Endothelial cell of umbilical vein (primary cell): ENCODE data around the gene LPP. TPM values are rescaled to one million over a fixed set of nuclear protein-coding genes. Genes with fewer than 3 reads are reported as not detected.

Experiments
- BruUV-seq: library from RNA; stranded (reverse); fragments of 400-500 nt; replicated peaks from 2 replicates; lab custom pipeline; 2021; lab: Mats Ljungman, UMichigan
- CTCF ChIA-PET: fragments of 300-600, 350-600 bp; sonication (Branson Sonifier 250); formaldehyde crosslinking; loops from one replicate; lab custom pipeline; 2021; ENCODE audit warnings: antibody characterized with exemption, inconsistent platforms; lab: Charles Lee
- POLR2A ChIA-PET: fragments of 300-600, 350-600 bp; sonication (Branson Sonifier 250); formaldehyde crosslinking; loops from one replicate; lab custom pipeline; 2021; ENCODE audit warnings: antibody characterized with exemption, inconsistent platforms; lab: Charles Lee
- DNase-seq: peaks from one replicate; pipeline ENCODE4 v3.0.0-alpha.2; 2011; ENCODE audit warnings: low read depth, low spot score
- FAIRE-seq: peaks from 2 replicates; lab custom pipeline; 2011; peaks lifted over from hg19 to GRCh38; lab: Jason Lieb, UNC
- H2AFZ ChIP-seq: 2 replicates; pipeline ENCODE4 v1.6.0; 2012; ENCODE audit warnings: low read depth, low read length, control low read depth, inconsistent platforms
- H3K27ac ChIP-seq: 2 replicates; pipeline ENCODE4 v1.5.1; 2011; ENCODE audit warnings: low read depth, mild to moderate bottlenecking, control low read depth, low read length, moderate library complexity; ENCODE audit not compliant: insufficient read depth
- H3K27me3 ChIP-seq, 2 experiments: 2 replicates each; pipeline versions ENCODE4 v1.6.0 to v1.6.1; 2011; ENCODE audit warnings: low read length in 2 of 2, mixed read lengths in 1 of 2; ENCODE audit not compliant: control insufficient read depth in 2 of 2, insufficient read depth in 2 of 2
- H3K36me3 ChIP-seq, 2 experiments: 2 replicates in 1 of 2; 3 replicates in 1 of 2; pipeline ENCODE4 v1.5.1; 2011; ENCODE audit warnings: low read length in 2 of 2, mild to moderate bottlenecking in 1 of 2, moderate library complexity in 1 of 2; ENCODE audit not compliant: control insufficient read depth in 2 of 2, insufficient read depth in 2 of 2; ENCODE audit errors: extremely low read depth in 1 of 2
- H3K4me1 ChIP-seq: 3 replicates; pipeline ENCODE4 v1.5.1; 2011; ENCODE audit warnings: mild to moderate bottlenecking, low read length; ENCODE audit not compliant: control insufficient read depth, insufficient read depth; ENCODE audit errors: extremely low read depth
- H3K4me2 ChIP-seq: 2 replicates; pipeline ENCODE4 v1.6.1; 2011; ENCODE audit warnings: low read length, control low read depth, mixed read lengths; ENCODE audit not compliant: insufficient read depth
- H3K4me3 ChIP-seq, 3 experiments: fragments of 200-600 bp in 1 of 3; sonication (generic), shearing (Covaris generic) in 1 of 3; replicated peaks in 1 of 3; 2 replicates each; pipeline ENCODE4 v1.5.1; 2011 to 2016; ENCODE audit warnings: control low read depth in 3 of 3, low read length in 3 of 3, mild to moderate bottlenecking in 2 of 3, inconsistent platforms in 1 of 3, low read depth in 1 of 3, moderate library complexity in 1 of 3; ENCODE audit not compliant: insufficient read depth in 1 of 3
- H3K79me2 ChIP-seq: 2 replicates; pipeline ENCODE4 v1.6.0; 2012; ENCODE audit warnings: low read length, inconsistent platforms; ENCODE audit not compliant: control insufficient read depth, insufficient read depth
- H3K9ac ChIP-seq: replicated peaks from 2 replicates; pipeline ENCODE3; 2011; ENCODE audit warnings: low read length, control low read depth; ENCODE audit not compliant: insufficient read depth; ENCODE audit errors: extremely low read depth
- H3K9me1 ChIP-seq: replicated peaks from 3 replicates; pipeline ENCODE4 v1.6.0; 2011; ENCODE audit warnings: mild to moderate bottlenecking, low read length; ENCODE audit not compliant: control insufficient read depth, insufficient read depth; ENCODE audit errors: extremely low read depth
- H3K9me3 ChIP-seq: replicated peaks from 2 replicates; pipeline ENCODE4 v1.5.1; 2012; ENCODE audit warnings: low read length, inconsistent platforms; ENCODE audit not compliant: control insufficient read depth, insufficient read depth
- H4K20me1 ChIP-seq: replicated peaks from 2 replicates; pipeline ENCODE3; 2011; ENCODE audit warnings: mild to moderate bottlenecking, low read length; ENCODE audit not compliant: control insufficient read depth, insufficient read depth; ENCODE audit errors: extremely low read depth
- CTCF ChIP-seq, 2 donors: IDR thresholded peaks; 1 replicate in 1 of 2; 2 replicates in 1 of 2; pipeline ENCODE4 v1.5.1; 2011; ENCODE audit warnings: low read length in 2 of 2, mild to moderate bottlenecking in 2 of 2, moderate library complexity in 2 of 2, control low read depth in 1 of 2, inconsistent platforms in 1 of 2, low read depth in 1 of 2; ENCODE audit not compliant: insufficient read depth in 1 of 2; ENCODE audit errors: extremely low read depth in 1 of 2
- EZH2 ChIP-seq: IDR thresholded peaks from 2 replicates; pipeline ENCODE4 v1.6.1; 2012; ENCODE audit warnings: borderline replicate concordance, low read depth, mild to moderate bottlenecking, moderate library complexity, low read length, inconsistent platforms; ENCODE audit not compliant: severe bottlenecking
- FOS ChIP-seq: IDR thresholded peaks from 2 replicates; pipeline ENCODE4 v1.6.1; 2011; ENCODE audit warnings: mild to moderate bottlenecking, low read length, moderate library complexity, borderline replicate concordance; ENCODE audit not compliant: insufficient read depth
- GATA2 ChIP-seq: IDR thresholded peaks from 2 replicates; pipeline ENCODE4 v1.7.0; 2011; ENCODE audit warnings: low read depth, mild to moderate bottlenecking, moderate library complexity, mixed read lengths, low read length; ENCODE audit not compliant: insufficient read length, insufficient read depth
- JUN ChIP-seq: IDR thresholded peaks from 2 replicates; pipeline ENCODE4 v1.6.1; 2011; ENCODE audit warnings: borderline replicate concordance, low read depth; ENCODE audit not compliant: insufficient read length, insufficient read depth
- MAX ChIP-seq: IDR thresholded peaks from 2 replicates; pipeline ENCODE4 v1.6.1; 2011; ENCODE audit not compliant: insufficient read depth, insufficient read length
- MYC ChIP-seq: IDR thresholded peaks from one replicate; pipeline ENCODE4 v1.6.1; 2011; ENCODE audit warnings: mild to moderate bottlenecking, low read depth, low read length
- POLR2A ChIP-seq: IDR thresholded peaks from 2 replicates; pipeline ENCODE4 v1.6.1; 2012; ENCODE audit warnings: low read depth, mild to moderate bottlenecking, control low read depth, low read length
- POLR2AphosphoS5 ChIP-seq: IDR thresholded peaks from 2 replicates; pipeline ENCODE4 v1.6.1; 2012; ENCODE audit warnings: low read depth, mild to moderate bottlenecking, control low read depth, low read length, moderate library complexity; ENCODE audit not compliant: insufficient read depth
- dilution Hi-C: fragments of 300-500 bp; cut with MboI; formaldehyde crosslinking; loops from one replicate; pipeline ENCODE4 v1.15.0; 2019; ENCODE audit warnings: low sequenced_read_pairs; ENCODE audit not compliant: extremely low pct_ligation_motif_present
- intact Hi-C: fragments of 100-400 bp; cut with micrococcal nuclease; formaldehyde crosslinking; loops from one replicate; pipeline ENCODE4 v1.10.0; 2022
- polyA plus RNA-seq, 4 experiments: library from polyadenylated mRNA; depleted of rRNA in 3 of 4; stranded (reverse) in 3 of 4; unstranded in 1 of 4; fragments of >200 nt; gene quantifications; 2 replicates each; pipeline versions ENCODE4 v1.2.1 to v1.2.3, GENCODE V29; 2011 to 2012; ENCODE audit warnings: missing spikeins in 1 of 4
- total RNA-seq: library from RNA; stranded (reverse); gene quantifications from 2 replicates; pipeline ENCODE4 v1.2.3, GENCODE V29; 2021

Gene LPP
- total and polyA plus RNA-seq, 2 donors (not counting 3 experiments of a cell fraction or from before 2014, with no cell fraction given): 16.9 to 153 TPM

DNA sequence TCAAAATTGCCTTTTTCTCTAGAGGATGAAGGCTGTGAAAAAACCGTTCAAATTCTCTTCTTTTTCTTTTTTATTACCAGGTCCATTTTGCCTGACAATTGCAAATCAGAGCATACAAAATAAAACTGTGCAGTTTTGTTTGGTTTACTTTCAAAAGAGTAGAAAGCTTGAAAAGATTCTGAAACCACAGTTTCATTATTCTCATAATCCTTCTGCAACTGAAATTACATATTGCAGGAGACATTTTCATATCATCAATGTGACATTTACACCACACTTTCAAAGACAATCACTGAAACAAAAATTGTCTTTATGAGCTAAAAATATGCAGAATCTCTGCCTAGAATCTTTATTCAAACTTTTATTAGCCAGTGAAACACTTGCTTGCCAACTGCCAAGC lies 721.5 kb downstream of the LPP start:
- Histone ChIP-seq H3K79me2 (no peaks in the 10 kb centered on the region), H3K27me3 (no peaks in the 10 kb centered on the region), H3K27ac (no peak overlapping the region), H4K20me1 (no peaks in the 10 kb centered on the region), H2AFZ (no peak overlapping the region), H3K4me3 (no peak overlapping the region), H3K36me3 (peaks cover 2 to 5% of the 10 kb centered on the region in 2 experiments), H3K4me2 (no peak overlapping the region), H3K9me1 (no peaks in the 10 kb centered on the region), H3K4me1 (no peaks in the 10 kb centered on the region), H3K9ac (no peak overlapping the region), H3K9me3 (no peaks in the 10 kb centered on the region)
- ChIA-PET POLR2A (no interaction called here), CTCF (no interaction called here)
- TF ChIP-seq CTCF (IDR thresholded peaks at IDR 0.05; ENCODE audit: extremely low read depth in 1 of 2, insufficient read depth in 1 of 2, low read depth in 1 of 2, low read length in 2 of 2) (no peak), POLR2A (no peak), EZH2 (no peak), MYC (no peak), POLR2AphosphoS5 (no peak), JUN (no peak), GATA2 (no peak), MAX (no peak), FOS (no peak)
- dilution Hi-C loops: no loop called here
- BruUV-seq: no TSS peak
- FAIRE-seq (no peak), DNase-seq (no peak)
- intact Hi-C loops: no loop called here
